ENCODE results near the gene DPEP2NB. TPM values are rescaled to one million over a fixed set of nuclear protein-coding genes. Genes with fewer than 3 reads are reported as not detected.

The DPEP2NB gene
- total RNA-seq, 1 experiment from 2014 or later: not detected

- CTCF ChIA-PET: no interaction called here
- DNase-seq: peak in 1 of 2 experiments; percentile 71
- BruUV-seq (replicated peaks): no TSS peak
- Histone ChIP-seq H3K27me3 (replicated peaks; ENCODE audit: control insufficient read depth, insufficient read depth, low read length) (no peaks in the 10 kb centered on the region), H3K4me1 (peaks cover 29% of the 10 kb centered on the region), H3K4me3 (ENCODE audit: low read depth, low read length) (peak overlapping the region; percentile 66), H3K9me3 (no peaks in the 10 kb centered on the region), H3K36me3 (ENCODE audit: control insufficient read depth, insufficient read depth, low read length) (peaks cover 3% of the 10 kb centered on the region)
- Mint-ChIP-seq H3K9me3 (ENCODE audit: unreplicated experiment) (no peaks in the 10 kb centered on the region), H3K27ac (ENCODE audit: unreplicated experiment) (peak overlapping the region; percentile 93), H3K4me1 (ENCODE audit: low read depth, unreplicated experiment) (peaks cover 35% of the 10 kb centered on the region), H3K27me3 (ENCODE audit: insufficient read depth, unreplicated experiment) (no peaks in the 10 kb centered on the region), H3K36me3 (ENCODE audit: insufficient read depth, unreplicated experiment) (peaks cover 39% of the 10 kb centered on the region), H3K4me3 (ENCODE audit: unreplicated experiment) (peak overlapping the region; percentile 89)
- POLR2A ChIA-PET: interaction anchor here (0.7 kb wide), 1 partner anchor 270 kb away, joined by 3 read pairs; no protein-coding TSS in a partner anchor
- intact Hi-C loops (cut with micrococcal nuclease; ENCODE audit: unreplicated experiment): loop anchor here (1.0 kb wide), 1 partner anchor 33 kb away; no protein-coding TSS in a partner anchor
- no peak for TF ChIP-seq CTCF (IDR thresholded peaks at IDR 0.05; ENCODE audit: insufficient read depth in 1 of 2, low read depth in 1 of 2, low read length in 1 of 2, severe bottlenecking in 1 of 2, unreplicated experiment in 1 of 2)
Measured at GRCh38 chr16:67967958-67968399, 47.7 kb downstream of the DPEP2NB start.

GRCh38 chr16:67967183-67967957 is 48.3 kb downstream of the DPEP2NB start:
- intact Hi-C loops (cut with micrococcal nuclease; ENCODE audit: unreplicated experiment): no loop called here
- H3K4me1 ChIP-seq: peaks cover 29% of the 10 kb centered on the region
- TSS peak; percentile 33 for BruUV-seq (replicated peaks)
- TF ChIP-seq CTCF (IDR thresholded peaks at IDR 0.05; ENCODE audit: insufficient read depth in 1 of 2, low read depth in 1 of 2, low read length in 1 of 2, severe bottlenecking in 1 of 2, unreplicated experiment in 1 of 2): no peak
- H3K27me3 Mint-ChIP-seq (ENCODE audit: insufficient read depth, unreplicated experiment): no peaks in the 10 kb centered on the region
- peaks cover 3% of the 10 kb centered on the region for H3K36me3 ChIP-seq (ENCODE audit: control insufficient read depth, insufficient read depth, low read length)
- peaks cover 35% of the 10 kb centered on the region for H3K4me1 Mint-ChIP-seq (ENCODE audit: low read depth, unreplicated experiment)
- peak overlapping the region; percentile 66 for H3K4me3 ChIP-seq (ENCODE audit: low read depth, low read length)
- ChIA-PET CTCF (interaction anchor here (0.6 to 1.5 kb wide), 4 partner anchors 24 to 151 kb away, joined by 3 to 6 read pairs (median 4); partner anchors contain the start of gene LCAT), POLR2A (interaction anchor here (0.6 to 1.2 kb wide), 5 partner anchors 32 to 721 kb away, joined by 3 to 9 read pairs (median 4); partner anchors contain the start of genes NFATC3, RANBP10 and TSNAXIP1)
- peaks cover 45% of the 10 kb centered on the region for H3K36me3 Mint-ChIP-seq (ENCODE audit: insufficient read depth, unreplicated experiment)
- no peak for DNase-seq
- no peaks in the 10 kb centered on the region for H3K27me3 ChIP-seq (replicated peaks; ENCODE audit: control insufficient read depth, insufficient read depth, low read length)
- H3K4me3 Mint-ChIP-seq (ENCODE audit: unreplicated experiment): peak overlapping the region; percentile 89
- no peaks in the 10 kb centered on the region for H3K9me3 ChIP-seq
- H3K27ac Mint-ChIP-seq (ENCODE audit: unreplicated experiment): peak overlapping the region; percentile 93
- H3K9me3 Mint-ChIP-seq (ENCODE audit: unreplicated experiment): no peaks in the 10 kb centered on the region

- H3K27ac Mint-ChIP-seq (ENCODE audit: unreplicated experiment): peak overlapping the region; percentile 93
- no TSS peak for BruUV-seq (replicated peaks)
- CTCF ChIA-PET: interaction anchor here (0.6 to 1.5 kb wide), 5 partner anchors 23 to 151 kb away, joined by 3 to 6 read pairs (median 3); partner anchors contain the start of gene LCAT
Measured at GRCh38 chr16:67966549-67967182, 49.0 kb downstream of the DPEP2NB start.

More at GRCh38 chr16:67966549-67967182, 49.0 kb downstream of the DPEP2NB start:
- intact Hi-C loops (cut with micrococcal nuclease; ENCODE audit: unreplicated experiment): no loop called here
- H3K27me3 Mint-ChIP-seq (ENCODE audit: insufficient read depth, unreplicated experiment): no peaks in the 10 kb centered on the region
- Histone ChIP-seq H3K27me3 (replicated peaks; ENCODE audit: control insufficient read depth, insufficient read depth, low read length) (no peaks in the 10 kb centered on the region), H3K4me3 (ENCODE audit: low read depth, low read length) (peak overlapping the region; percentile 66), H3K9me3 (no peaks in the 10 kb centered on the region), H3K36me3 (ENCODE audit: control insufficient read depth, insufficient read depth, low read length) (peaks cover 5% of the 10 kb centered on the region), H3K4me1 (peaks cover 29% of the 10 kb centered on the region)
- DNase-seq: peak; percentile 66 to 84
- peaks cover 50% of the 10 kb centered on the region for H3K36me3 Mint-ChIP-seq (ENCODE audit: insufficient read depth, unreplicated experiment)
- H3K4me1 Mint-ChIP-seq (ENCODE audit: low read depth, unreplicated experiment): peaks cover 35% of the 10 kb centered on the region
- POLR2A ChIA-PET: interaction anchor here (0.6 to 1.3 kb wide), 8 partner anchors 27 to 720 kb away, joined by 3 to 9 read pairs (median 4); partner anchors contain the start of genes ESRP2, NFATC3, RANBP10 and TSNAXIP1
- H3K9me3 Mint-ChIP-seq (ENCODE audit: unreplicated experiment): no peaks in the 10 kb centered on the region
- H3K4me3 Mint-ChIP-seq (ENCODE audit: unreplicated experiment): peak overlapping the region; percentile 89
- no peak for TF ChIP-seq CTCF (IDR thresholded peaks at IDR 0.05; ENCODE audit: insufficient read depth in 1 of 2, low read depth in 1 of 2, low read length in 1 of 2, severe bottlenecking in 1 of 2, unreplicated experiment in 1 of 2)
